Nephron progenitor cell (in vitro differentiated cells): ENCODE measurements around the gene BCOR.

Experiments
- DNase-seq: peaks from one replicate; pipeline ENCODE4 v3.0.0; 2021
- H3K27ac Mint-ChIP-seq: 2 replicates; pipeline ENCODE4 v1.8.0; 2021; ENCODE audit warnings: mild to moderate bottlenecking, moderate library complexity, mixed read lengths
- H3K27me3 Mint-ChIP-seq: 2 replicates; pipeline ENCODE4 v1.8.0; 2021; ENCODE audit warnings: mild to moderate bottlenecking, low read depth, mixed read lengths; ENCODE audit not compliant: poor library complexity
- H3K36me3 Mint-ChIP-seq: 2 replicates; pipeline ENCODE4 v1.8.0; 2021; ENCODE audit warnings: low read depth, mixed read lengths
- H3K4me1 Mint-ChIP-seq: 2 replicates; pipeline ENCODE4 v1.8.0; 2021; ENCODE audit warnings: mixed read lengths
- H3K4me3 Mint-ChIP-seq: 2 replicates; pipeline ENCODE4 v1.8.0; 2021; ENCODE audit warnings: mild to moderate bottlenecking, moderate library complexity, mixed read lengths
- H3K9me3 Mint-ChIP-seq: 2 replicates; pipeline ENCODE4 v1.8.0; 2021; ENCODE audit warnings: mild to moderate bottlenecking, moderate library complexity, mixed read lengths
- CTCF ChIP-seq: fragments of 200-600 bp; sonication (generic); IDR thresholded peaks from 2 replicates; pipeline ENCODE4 v1.5.0; 2021; ENCODE audit warnings: antibody characterized with exemption

Gene BCOR

GRCh38 chrX:40144576-40144975 lies 46.8 kb upstream of the BCOR start:
- Mint-ChIP-seq H3K4me1 (peaks cover 75% of the 10 kb centered on the region), H3K4me3 (peak overlapping the region; percentile 80)
- DNase-seq, result no peak

GRCh38 chrX:40143987-40144386 lies 46.2 kb upstream of the BCOR start:
- TF ChIP-seq CTCF, result no peak
- H3K27me3 Mint-ChIP-seq, result peaks cover 28% of the 10 kb centered on the region
- H3K4me1 Mint-ChIP-seq, result peaks cover 69% of the 10 kb centered on the region
- no peaks in the 10 kb centered on the region for H3K36me3 Mint-ChIP-seq
- peaks cover 20% of the 10 kb centered on the region for H3K9me3 Mint-ChIP-seq
- no peak for DNase-seq
- H3K27ac Mint-ChIP-seq, result no peak overlapping the region
- peak overlapping the region; percentile 28 for H3K4me3 Mint-ChIP-seq

More at GRCh38 chrX:40144576-40144975, 46.8 kb upstream of the BCOR start:
- no peaks in the 10 kb centered on the region for H3K36me3 Mint-ChIP-seq
- peaks cover 28% of the 10 kb centered on the region for H3K27me3 Mint-ChIP-seq
- H3K9me3 Mint-ChIP-seq, result peaks cover 20% of the 10 kb centered on the region
- H3K27ac Mint-ChIP-seq, result no peak overlapping the region
- TF ChIP-seq CTCF, result no peak

GRCh38 chrX:40143001-40143400 lies 45.2 kb upstream of the BCOR start:
- H3K4me3 Mint-ChIP-seq, result no peak overlapping the region
- no peak for DNase-seq
- no peaks in the 10 kb centered on the region for H3K36me3 Mint-ChIP-seq
- peaks cover 60% of the 10 kb centered on the region for H3K4me1 Mint-ChIP-seq
- H3K27ac Mint-ChIP-seq, result no peak overlapping the region
- TF ChIP-seq CTCF, result no peak
- H3K27me3 Mint-ChIP-seq, result peaks cover 31% of the 10 kb centered on the region
- peaks cover 20% of the 10 kb centered on the region for H3K9me3 Mint-ChIP-seq

- Mint-ChIP-seq H3K27ac (no peak overlapping the region), H3K4me3 (no peak overlapping the region), H3K36me3 (no peaks in the 10 kb centered on the region), H3K27me3 (peaks cover 31% of the 10 kb centered on the region), H3K9me3 (peaks cover 19% of the 10 kb centered on the region), H3K4me1 (peaks cover 54% of the 10 kb centered on the region)
- DNase-seq, result no peak
- TF ChIP-seq CTCF, result no peak
Measured at GRCh38 chrX:40142417-40142816, 44.7 kb upstream of the BCOR start.

- peaks cover 32% of the 10 kb centered on the region for H3K27me3 Mint-ChIP-seq
- no peaks in the 10 kb centered on the region for H3K36me3 Mint-ChIP-seq
- no peak overlapping the region for H3K27ac Mint-ChIP-seq
- DNase-seq, result peak; percentile 22
- H3K9me3 Mint-ChIP-seq, result peaks cover 19% of the 10 kb centered on the region
- no peak for TF ChIP-seq CTCF
- peaks cover 48% of the 10 kb centered on the region for H3K4me1 Mint-ChIP-seq
- no peak overlapping the region for H3K4me3 Mint-ChIP-seq
Measured at GRCh38 chrX:40140706-40141499, 43.1 kb upstream of the BCOR start.

- Mint-ChIP-seq H3K27me3 (peaks cover 25% of the 10 kb centered on the region), H3K27ac (no peak overlapping the region), H3K4me3 (no peak overlapping the region), H3K9me3 (peaks cover 47% of the 10 kb centered on the region), H3K36me3 (no peaks in the 10 kb centered on the region), H3K4me1 (peaks cover 8% of the 10 kb centered on the region)
- no peak for DNase-seq
- no peak for TF ChIP-seq CTCF
Measured at GRCh38 chrX:40132751-40133150, 35.0 kb upstream of the BCOR start.
